HG03469 (cell line): ENCODE data around the gene GLT8D1.
"Not testable (repeated sequence)": the region's sequence is repeated elsewhere in the genome, so short reads cannot be mapped to it uniquely, and the experiment has no call there.

ENCODE experiments used
- ATAC-seq: cut with Tn5 transposase; IDR thresholded peaks from one replicate; pipeline ENCODE4 v1.9.1; 2021; ENCODE audit warnings: mild to moderate bottlenecking, moderate library complexity, moderate number of reproducible peaks; ENCODE audit not compliant: unreplicated experiment

GLT8D1 gene

DNA sequence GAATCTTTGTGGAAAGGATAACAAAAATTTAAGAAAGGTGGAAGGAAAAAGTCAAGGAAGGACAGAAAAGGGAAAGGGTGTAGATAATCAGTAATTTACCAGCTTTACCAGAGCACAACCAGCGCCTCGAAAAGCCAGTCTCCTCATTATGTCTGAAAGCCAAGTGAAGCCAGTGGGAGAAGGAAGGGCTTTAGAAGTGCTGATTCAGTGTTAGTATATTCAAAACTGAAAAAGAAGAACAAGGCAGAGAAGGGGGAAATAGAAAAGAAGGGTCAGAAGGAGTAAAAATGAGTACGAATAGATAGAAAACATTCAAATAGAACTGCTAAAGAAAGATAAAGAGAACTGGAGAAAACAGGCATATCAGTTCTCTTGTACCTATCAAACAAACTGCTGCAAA, 24.0 kb downstream of the GLT8D1 start:
- no peak for ATAC-seq

DNA sequence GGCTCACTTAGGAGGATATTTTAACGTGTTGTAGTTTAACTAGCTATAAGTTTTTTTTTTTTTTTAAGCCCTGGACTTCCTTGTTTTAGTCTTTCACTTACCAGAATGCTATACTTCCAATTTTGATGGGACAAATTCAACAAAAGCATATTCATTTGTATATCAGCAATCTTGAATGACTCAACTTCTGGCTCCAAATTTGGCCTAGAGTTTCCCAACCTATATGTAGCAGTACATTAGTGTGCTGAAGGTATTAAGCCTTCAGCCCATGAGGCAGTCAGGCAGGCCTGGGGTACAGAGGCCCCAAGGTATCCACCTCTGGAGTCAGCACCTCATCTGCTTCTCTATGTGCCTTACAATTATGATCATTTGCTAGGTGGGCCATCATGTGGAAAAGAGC, 25.8 kb downstream of the GLT8D1 start:
- ATAC-seq, result no peak

DNA sequence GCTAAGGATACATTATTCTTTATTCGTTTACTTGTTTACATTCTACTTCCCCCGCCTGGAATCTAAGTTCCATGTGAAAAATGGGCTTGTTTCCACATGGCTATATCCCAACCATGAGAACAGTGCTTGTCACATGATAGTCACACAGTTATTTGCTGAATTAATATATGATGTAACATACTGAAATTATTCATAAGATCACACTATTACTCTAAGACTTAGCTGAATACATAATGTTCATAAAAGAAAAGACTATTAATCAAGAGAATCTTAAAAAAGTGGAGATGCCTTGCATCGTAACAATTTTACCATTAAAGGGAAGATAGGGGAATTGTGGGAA, 26.4 kb downstream of the GLT8D1 start:
- no peak for ATAC-seq

DNA sequence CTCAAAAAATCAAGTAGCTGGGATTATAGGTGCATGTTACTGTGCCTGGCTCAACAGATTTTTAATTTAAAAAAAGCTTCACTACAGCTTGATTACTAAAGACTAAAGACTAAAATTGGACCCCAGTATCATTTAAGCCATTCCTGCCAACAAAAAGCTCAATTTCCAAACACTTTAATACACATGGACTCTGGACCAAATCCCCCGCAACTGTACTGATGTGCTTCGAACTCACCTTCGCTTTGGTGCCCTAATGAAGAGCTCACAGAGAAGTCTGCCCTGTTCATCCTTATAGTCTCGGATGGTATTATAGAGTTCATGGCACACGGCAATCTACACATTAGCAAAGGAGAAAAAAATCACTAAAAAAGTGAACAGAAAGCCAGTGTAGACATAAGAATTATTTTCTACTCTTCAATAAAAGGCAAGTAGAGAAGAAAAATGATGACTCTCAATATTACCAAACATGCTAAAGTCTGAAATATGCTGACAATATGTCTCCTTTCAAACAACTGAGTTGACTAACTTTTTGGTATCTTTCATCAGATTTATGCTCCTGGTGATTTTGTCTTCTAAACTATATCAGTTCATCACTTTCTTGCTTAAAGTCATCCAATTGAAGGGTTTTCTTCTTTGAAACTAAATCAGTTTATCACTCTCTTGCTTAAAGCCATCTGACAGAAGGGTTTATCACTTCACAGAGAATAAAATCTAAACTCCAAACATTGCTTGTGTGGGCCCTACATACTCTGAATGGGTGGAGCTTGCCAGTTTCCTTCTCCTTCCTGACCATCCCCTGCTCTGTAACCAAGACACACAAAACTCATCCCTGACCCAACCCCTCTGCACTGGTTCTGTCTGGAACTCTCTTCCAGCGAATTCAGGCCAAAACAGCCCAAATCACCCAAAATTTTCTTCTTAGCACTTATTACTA, 27.1 kb downstream of the GLT8D1 start:
- no peak for ATAC-seq

DNA sequence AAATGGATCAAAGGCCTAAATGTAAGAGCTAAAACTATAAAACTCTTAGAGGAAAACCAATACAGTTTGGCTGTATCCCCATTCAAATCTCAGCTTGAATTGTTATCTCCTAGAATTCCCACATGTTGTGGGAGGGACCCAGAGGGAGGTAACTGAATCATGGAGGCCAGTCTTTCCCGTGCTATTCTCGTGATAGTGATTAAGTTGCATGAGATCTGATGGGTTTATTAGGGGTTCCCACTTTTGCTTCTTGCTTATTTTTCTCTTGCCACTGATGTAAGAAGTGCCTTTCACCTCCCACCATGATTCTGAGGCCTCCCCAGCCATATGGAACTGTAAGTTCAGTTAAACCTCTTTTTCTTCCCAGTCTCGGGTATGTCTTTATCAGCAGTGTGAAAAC, 29.4 kb downstream of the GLT8D1 start:
- not testable (repeated sequence) for ATAC-seq

DNA sequence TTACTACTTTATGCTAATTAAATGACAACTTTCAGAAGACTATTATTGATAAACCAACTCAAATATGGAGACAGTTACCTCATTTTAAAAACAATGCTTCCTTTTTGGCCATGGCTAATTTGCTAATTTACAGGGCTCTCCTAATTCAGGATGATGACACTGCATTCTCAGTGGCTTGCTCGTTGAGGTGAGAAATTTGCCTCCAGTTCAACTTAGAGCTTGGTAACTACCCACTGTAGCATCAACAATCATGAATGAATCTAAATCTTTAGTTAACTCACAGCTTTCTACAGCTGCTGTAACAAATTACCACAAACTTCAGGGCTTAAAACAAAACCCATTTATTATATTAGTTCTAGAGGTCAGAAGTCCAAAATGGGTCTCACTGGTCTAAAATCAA, 33.9 kb downstream of the GLT8D1 start:
- no peak for ATAC-seq

DNA sequence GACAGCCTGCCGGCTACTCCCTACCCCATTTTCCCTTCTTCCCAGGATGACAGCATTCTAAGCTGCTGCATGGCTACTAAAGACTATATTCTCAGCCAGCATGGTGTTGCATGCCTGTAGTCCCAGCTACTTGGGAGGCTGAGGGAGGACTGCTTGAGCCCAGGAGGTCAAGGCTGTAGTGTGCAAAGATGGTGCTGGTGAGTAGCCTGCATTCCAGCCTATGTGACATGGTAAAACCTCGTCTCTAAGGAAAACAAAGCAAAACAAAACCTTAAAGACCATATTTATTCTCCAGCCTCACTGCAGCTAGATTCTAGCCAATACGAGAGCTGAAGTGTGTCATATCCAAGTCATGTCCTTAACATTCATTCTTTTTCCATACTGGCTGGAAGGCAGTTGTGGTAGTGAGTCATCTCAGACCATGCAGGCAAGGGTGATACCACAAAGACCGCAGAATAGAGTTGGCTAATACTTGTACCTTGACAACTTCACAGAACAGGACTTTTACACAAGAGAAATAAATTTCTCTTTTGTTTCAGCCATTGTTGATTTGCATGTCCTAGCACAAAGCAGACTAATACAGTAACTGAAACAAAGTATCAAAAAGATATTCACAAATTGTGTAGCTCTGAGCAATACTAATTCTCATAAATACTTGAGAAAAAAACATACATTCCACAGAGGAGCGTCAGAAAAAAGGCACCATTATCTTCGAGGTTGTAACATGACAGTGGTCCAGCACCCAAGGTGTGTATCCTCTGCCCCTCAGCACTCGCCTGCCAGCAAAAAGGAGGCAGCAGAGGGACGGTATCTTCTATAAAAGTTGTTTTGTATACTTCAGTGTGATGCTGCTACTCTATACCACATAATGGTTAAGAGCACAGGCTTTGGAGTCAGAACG, 34.7 kb downstream of the GLT8D1 start:
- ATAC-seq, result peak; percentile 80

DNA sequence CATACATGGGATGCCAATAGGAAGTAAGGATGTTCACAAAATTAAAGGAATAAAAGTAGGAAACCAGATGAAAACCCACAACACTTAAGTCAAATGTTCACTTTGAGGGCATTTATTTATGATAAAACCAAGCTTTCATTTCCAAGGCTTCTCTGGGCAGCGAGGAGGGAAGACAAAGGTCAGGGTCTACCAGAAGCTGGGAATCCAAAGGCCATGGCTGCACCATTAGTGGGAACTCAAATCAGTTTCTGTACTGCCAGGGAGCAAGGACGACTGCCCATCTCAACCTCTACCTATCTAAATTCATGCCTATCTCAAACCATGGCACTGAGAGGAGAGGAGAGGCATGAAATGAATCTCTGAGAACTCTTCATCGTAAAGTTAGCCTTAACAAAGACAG, 42.5 kb downstream of the GLT8D1 start:
- ATAC-seq, result no peak

DNA sequence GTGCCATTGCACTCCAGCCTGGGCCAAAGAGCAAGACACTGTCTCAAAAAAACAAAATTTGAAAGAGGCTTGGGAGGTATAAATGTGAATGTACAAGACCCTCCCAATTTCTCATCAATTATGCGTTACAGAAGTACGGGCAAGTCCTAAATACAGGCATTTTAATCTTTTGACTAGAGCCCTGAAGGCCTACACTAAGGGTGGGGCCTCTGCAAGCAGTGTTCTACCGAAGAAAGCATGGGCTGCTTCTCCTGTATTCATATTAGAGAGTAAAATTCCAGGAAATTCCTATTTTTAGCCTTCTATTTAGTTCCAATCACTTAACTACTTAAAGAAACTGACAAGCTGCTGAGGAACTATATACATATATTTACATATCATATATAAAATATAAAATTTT, 45.5 kb downstream of the GLT8D1 start:
- no peak for ATAC-seq

DNA sequence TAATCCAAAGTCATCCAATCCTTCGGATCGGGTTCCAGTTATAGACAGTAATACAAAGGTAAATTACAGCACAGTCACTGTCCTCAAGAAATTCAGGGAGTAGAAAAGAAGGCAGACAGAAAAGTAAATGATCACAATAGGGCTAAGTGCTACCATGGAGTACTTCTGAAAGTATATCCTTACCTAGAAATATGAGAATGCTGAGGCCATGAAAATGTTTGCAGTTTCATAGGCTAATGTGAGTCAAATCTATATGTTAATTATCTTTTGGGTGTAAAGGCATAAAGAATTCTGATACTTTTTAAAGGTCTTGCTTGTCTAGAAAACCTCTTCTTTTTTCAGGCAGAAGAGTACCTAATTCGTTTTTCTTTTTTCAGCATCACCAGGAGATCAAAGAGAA, 49.7 kb downstream of the GLT8D1 start:
- ATAC-seq, result no peak

DNA sequence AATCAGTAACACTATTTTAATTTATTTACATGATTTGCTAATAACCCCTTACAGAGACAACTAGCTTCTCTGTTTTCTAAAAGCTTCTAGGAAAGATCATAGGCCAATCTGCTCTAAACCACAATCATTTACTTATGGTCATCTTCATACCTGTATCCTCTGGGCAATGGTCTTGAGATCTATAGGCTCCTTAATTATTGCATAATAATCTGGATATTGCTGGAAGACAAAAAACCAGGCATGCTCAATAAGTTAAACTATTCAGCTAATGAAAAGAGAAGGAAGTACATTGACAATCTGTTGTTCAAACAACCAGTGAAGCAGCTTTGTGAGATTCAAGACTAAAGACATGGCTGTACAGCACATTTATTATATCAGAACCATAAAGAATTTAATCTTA, 54.0 kb downstream of the GLT8D1 start:
- no peak for ATAC-seq

DNA sequence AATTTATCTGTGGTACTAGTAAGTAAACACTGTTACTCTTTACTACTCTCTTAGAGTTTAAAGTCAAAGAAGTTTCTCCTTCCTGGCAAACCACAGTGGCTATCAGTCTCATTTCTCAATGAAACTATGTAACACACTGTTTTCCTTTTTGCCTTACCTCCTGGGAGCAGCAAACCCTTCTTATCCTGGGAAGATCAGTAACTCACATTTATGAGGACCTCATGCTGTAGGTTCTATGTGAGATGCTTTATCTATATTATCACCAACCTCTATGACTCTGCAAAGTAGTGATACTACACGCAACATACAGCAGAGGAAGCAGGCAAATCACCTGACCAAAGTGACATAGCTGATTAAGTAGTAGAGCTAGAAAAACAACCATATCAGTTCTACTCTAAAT, 55.2 kb downstream of the GLT8D1 start:
- ATAC-seq, result no peak

DNA sequence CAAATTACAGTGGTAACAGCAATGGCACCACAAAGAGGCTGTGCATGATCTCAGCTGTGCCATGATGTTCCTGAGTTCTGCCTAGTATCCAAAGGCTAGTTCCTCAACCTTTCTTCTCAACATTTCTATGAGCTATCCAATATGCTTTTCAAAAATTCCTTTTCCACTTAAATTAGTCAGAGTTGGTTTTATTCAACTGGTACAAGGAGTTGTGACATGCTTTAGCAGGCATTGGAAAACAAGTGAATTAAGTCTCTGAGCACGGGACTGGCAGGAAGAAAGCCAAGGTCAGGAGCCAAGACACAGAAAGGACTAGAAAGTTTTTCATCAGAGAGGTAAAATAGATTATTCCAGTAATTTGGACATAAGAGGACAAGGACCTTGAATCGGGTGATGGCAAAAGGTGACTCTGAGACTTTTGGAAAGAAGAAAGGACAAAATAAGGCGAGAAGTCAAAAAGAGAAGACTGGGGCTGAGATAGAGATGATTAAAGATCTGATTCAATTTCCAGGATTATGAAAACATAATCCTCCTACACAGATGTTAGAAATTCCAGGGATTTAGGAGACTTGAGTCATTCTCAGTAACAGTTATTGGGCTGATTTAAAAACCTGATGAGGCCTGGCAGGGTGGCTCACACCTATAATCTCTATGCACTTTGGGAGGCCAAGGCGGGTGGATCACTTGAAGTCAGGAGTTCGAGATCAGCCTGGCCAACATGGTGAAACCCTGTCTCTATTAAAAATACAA, 56.0 kb downstream of the GLT8D1 start:
- ATAC-seq, result no peak

DNA sequence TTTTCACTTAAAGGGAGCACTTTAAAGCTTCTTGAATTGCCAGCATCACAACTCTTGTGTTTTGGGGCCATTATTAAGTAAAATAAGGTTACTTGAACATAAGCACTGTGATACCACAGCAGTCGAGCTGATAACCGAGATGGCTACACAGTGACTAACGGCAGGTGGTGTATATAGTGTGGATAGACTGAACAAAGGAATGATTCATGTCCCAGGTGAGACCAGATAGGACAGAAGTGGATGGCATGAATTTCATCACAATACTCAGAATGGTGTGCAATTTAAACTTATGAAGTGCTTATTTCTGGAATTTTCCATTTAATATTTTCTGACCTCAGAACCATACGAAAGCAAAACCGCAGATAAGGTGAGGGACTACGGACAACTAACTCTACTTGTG, 60.0 kb downstream of the GLT8D1 start:
- ATAC-seq, result no peak
